Raji (cell line): ENCODE data around the gene ABLIM2.

Experiments used
- POLR2A ChIP-seq: IDR thresholded peaks from 2 replicates; pipeline ENCODE4 v1.6.1; 2011; ENCODE audit warnings: low read depth, low read length, control low read depth; ENCODE audit not compliant: insufficient read depth

The ABLIM2 gene

DNA sequence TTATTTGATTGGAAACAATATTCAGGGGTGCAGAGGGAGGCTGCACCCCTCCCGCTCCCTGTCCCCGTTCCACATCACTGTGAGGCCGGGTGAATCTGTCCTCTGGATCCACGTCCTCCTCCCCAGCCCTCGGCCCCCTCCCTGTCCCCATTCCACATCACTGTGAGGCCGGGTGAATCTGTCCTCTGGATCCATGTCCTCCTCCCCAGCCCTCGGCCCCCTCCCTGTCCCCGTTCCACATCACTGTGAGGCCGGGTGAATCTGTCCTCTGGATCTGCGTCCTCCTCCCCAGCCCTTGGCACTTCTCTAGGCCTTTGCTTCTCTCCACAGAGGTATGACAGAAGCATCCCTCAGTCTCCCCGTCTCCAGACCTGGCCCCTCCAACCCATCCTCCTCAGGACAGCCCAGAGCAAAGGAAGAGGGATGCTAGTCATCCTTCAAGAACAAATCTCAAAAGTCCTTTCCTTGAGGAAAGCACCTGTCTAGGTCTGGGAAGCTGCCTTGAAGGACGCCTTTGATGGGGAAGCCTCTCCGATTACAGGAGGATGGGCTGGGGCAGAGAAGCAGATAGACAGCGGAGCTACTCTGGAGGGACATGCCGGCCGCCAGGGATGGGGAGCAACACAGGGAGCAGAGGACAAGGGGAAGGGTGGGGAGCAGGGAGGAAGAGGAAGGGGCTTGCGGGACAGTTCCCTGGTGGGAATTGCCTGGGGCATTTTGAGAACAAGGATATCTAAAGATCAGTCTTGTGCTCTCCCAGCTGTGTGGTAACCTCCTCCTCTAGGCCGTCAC is 208.1 kb downstream of the ABLIM2 start:
- TF ChIP-seq POLR2A = no peak

- TF ChIP-seq POLR2A = no peak
Observed at GRCh38 chr4:7949759-7950158, 208.9 kb downstream of the ABLIM2 start.

- TF ChIP-seq POLR2A = no peak
Observed at GRCh38 chr4:7947927-7948326, 210.7 kb downstream of the ABLIM2 start.

DNA sequence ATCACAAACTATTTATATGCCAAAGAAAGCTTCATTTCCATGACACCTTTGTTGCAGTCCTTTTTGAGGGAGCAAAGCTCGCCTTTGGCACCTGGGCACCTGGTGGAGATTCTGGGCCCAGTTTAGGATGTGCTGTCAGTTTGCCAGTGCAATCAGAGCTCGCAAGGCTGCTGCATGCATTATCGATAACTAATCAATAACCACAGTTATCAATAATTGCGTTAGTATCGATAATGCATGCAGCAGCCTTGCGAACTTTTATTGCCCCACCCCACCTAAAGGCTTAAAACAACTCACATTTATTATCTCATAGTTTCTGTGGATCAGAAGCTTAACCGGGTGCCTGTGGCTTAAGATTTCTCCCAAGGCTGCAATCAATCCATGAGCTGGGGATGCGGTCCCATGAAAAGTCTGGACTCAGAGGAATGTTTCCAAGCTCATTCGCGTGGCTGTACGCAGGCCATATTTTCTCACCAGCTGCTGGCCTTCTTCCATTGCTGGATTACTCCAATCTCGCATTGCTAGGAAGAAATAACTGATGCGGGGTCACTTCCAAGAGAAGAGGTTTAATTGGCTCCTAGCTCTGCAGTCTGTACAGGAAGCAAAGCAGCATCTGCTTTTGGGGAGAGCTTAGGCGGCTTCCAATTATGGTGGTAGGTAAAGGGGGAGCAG is 212.8 kb downstream of the ABLIM2 start:
- TF ChIP-seq POLR2A = no peak

DNA sequence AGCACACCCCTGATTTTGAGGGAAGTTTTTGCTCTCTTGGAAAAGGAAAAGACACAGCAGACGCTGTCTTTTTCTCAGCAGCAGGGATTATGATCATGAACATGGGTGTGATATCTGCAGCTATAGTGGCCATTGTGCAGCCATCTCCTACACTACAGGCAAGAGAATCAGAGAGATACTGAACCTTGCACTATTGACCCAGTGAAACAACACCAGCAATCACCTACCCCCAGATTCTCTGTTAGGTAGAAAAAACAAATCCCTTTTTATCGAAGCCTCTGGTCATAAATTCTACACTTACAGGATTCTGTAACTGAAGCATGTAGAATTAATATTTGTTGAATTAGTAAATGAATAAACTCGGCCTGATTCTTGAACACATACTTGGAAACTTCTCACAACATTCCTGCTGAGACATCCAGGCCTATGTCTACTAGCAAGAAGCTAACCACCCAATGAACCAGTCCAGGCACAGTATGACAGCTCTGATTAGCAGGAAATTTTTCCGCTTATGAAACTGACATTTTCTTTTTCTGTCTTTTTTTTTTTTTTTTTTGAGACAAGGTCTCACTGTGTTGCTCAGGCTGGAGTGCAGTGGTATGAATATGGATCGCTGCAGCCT is 213.9 kb downstream of the ABLIM2 start:
- TF ChIP-seq POLR2A = no peak

DNA sequence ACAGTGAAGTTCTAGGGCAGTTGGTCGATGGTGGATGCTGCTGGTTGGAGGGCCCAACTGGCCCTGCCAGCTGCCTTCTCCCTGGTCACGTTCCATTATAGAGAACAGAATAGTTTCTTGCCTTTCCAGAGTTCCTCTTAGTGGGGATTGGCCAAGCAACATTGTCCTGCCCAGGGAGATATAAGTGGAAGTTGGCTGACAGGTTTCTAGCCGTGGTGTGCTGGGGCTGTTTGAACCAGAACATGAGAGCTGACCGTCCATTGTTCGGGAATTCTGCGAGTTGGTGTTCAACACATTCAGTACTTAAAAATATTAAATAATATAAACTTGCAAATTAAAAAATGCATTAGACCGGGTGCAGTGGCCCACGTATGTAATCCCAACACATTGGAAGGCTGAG is 215.4 kb downstream of the ABLIM2 start:
- no peak for TF ChIP-seq POLR2A

GRCh38 chr4:7941965-7942496 is 216.6 kb downstream of the ABLIM2 start:
- TF ChIP-seq POLR2A = no peak

- no peak for TF ChIP-seq POLR2A
Observed at GRCh38 chr4:7941111-7941964, 217.3 kb downstream of the ABLIM2 start.

GRCh38 chr4:7939377-7940108 is 219.1 kb downstream of the ABLIM2 start, which contains the start of gene AFAP1:
TSS of gene AFAP1 (minus strand) at chr4:7939861. CDS start at chr4:7872078, 67,783 bp downstream.
- TF ChIP-seq POLR2A = no peak

DNA sequence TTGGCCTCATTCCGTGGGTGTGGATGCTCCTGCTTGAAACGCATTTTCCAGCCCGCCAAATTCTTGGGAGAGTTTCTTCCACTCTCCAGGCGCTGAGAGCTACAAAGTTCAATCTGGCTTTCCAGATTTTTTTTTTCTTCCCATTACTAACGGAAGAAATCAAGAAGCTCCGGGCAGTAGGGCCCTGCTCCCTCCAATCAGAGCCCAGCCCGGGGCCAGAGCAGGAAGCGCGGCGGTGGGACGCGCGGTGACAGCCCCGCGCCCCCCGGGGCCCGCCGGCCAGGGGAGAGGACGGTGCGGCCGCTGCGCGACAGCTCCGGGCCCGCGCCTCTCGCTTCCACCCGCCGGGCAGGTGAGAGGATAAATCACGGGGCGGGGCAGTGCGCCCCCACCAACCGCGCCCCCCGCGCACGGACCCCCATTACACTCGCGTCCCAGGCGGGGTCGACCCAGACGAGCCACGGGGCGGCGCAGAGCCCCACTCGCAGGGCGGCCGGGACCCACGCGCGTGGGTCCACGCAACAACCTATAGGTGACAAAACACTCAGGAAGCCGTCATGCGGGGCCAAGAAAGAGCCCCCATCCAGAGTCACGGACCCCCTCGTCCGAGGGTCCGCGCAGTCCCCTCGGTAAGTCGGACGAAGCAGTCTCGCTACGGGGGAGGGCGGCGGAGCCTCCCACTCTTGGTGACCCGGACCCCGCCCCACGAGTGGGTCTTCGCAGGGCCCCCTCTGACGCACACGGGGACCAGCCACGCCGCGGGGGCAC is 219.8 kb downstream of the ABLIM2 start:
- TF ChIP-seq POLR2A = no peak

DNA sequence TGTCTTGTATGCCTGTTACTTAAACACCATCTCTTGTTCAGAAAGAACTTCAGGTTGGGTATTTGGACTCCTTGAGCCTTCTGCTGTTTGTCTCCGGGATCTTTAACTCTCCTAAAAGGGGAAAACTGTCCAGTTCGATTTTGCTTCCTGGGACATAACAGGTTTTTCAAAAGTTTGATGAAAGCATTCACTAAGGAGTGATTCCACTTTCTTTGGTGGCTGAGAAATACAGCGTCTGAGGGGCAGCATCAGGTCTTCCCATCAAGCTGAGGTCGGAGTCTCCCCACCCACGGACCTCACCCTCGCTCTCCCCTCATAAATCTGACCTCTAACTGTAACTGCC is 220.4 kb downstream of the ABLIM2 start:
- no peak for TF ChIP-seq POLR2A

DNA sequence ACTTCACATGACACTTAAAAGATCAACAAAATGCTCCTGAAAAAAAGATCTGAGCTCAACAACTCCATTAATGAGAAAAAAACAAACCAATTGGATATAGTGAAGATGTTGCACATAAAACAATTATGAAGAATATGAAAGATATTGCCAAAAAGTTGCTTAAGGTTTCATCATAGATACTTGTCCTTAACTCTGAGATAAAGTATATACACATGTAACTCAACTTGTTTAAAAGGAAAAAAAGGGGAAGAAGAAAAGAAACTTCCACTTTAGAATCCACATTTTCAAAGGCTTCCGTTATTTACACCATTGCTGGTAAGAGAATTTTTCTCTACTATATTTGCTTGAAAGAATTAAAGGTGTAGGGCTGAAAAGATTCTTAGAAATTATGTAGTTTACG is 221.6 kb downstream of the ABLIM2 start:
- no peak for TF ChIP-seq POLR2A

GRCh38 chr4:7933651-7934510 is 224.7 kb downstream of the ABLIM2 start:
- TF ChIP-seq POLR2A = no peak

- no peak for TF ChIP-seq POLR2A
Observed at GRCh38 chr4:7932287-7932686, 226.3 kb downstream of the ABLIM2 start.
